IMR-90 (cell line): ENCODE data around the gene UGT1A1. TPM values are rescaled to one million over a fixed set of nuclear protein-coding genes. Genes with fewer than 3 reads are reported as not detected.

ENCODE experiments used
- ATAC-seq: fragments of 200-7000 bp; cut with Tn5 transposase; 2 replicates; pipeline ENCODE4 v1.9.1; 2020; ENCODE audit warnings: low read depth, mild to moderate bottlenecking, moderate library complexity
- BruUV-seq: library from RNA; stranded (reverse); fragments of 400-500 nt; replicated peaks from 2 replicates; lab custom pipeline; 2021; lab: Mats Ljungman, UMichigan
- CTCF ChIA-PET: fragments of 300-600 bp; formaldehyde crosslinking; extraction: SDS; loops from one replicate; lab custom pipeline; 2021; ENCODE audit warnings: antibody characterized with exemption; lab: Yijun Ruan, JAX
- POLR2A ChIA-PET: fragments of 300-600 bp; sonication (Branson Sonifier 250); formaldehyde crosslinking; loops from one replicate; lab custom pipeline; 2022; ENCODE audit warnings: antibody characterized with exemption; ENCODE audit not compliant: unreplicated experiment; lab: Charles Lee
- DNase-seq: peaks from one replicate; pipeline ENCODE4 v3.0.0; 2013
- H2AFZ ChIP-seq: replicated peaks from 2 replicates; pipeline ENCODE3; 2013; ENCODE audit warnings: low read length, mild to moderate bottlenecking; ENCODE audit not compliant: poor library complexity
- H2AK5ac ChIP-seq: 2 replicates; pipeline ENCODE4 v1.6.1; 2013; ENCODE audit warnings: low read depth, low read length, inconsistent platforms
- H2AK9ac ChIP-seq: replicated peaks from 2 replicates; pipeline ENCODE3; 2013; ENCODE audit warnings: mild to moderate bottlenecking, low read depth, low read length, moderate library complexity; ENCODE audit not compliant: poor library complexity
- H2BK120ac ChIP-seq: 2 replicates; pipeline ENCODE4 v1.6.1; 2013; ENCODE audit warnings: low read depth, low read length, inconsistent platforms
- H2BK15ac ChIP-seq: 3 replicates; pipeline ENCODE4 v1.6.1; 2013; ENCODE audit warnings: low read depth, low read length, inconsistent platforms
- H2BK20ac ChIP-seq: 2 replicates; pipeline ENCODE4 v1.6.1; 2013; ENCODE audit warnings: low read depth, mild to moderate bottlenecking, inconsistent platforms, low read length, moderate library complexity
- H2BK5ac ChIP-seq: 2 replicates; pipeline ENCODE4 v1.6.1; 2013; ENCODE audit warnings: mild to moderate bottlenecking, low read depth, low read length, inconsistent platforms; ENCODE audit not compliant: poor library complexity, severe bottlenecking
- H3K14ac ChIP-seq: replicated peaks from 2 replicates; pipeline ENCODE4 v1.6.1; 2013; ENCODE audit warnings: low read depth, low read length, inconsistent platforms
- H3K18ac ChIP-seq: 2 replicates; pipeline ENCODE4 v1.6.1; 2013; ENCODE audit warnings: low read depth, low read length, control low read depth
- H3K23ac ChIP-seq: 2 replicates; pipeline ENCODE4 v1.6.1; 2013; ENCODE audit warnings: low read depth, low read length, inconsistent platforms
- H3K27ac ChIP-seq: 2 replicates; pipeline ENCODE4 v1.5.1; 2013; ENCODE audit warnings: mild to moderate bottlenecking, control low read depth, low read length; ENCODE audit not compliant: insufficient read depth
- H3K27me3 ChIP-seq: 2 replicates; pipeline ENCODE4 v1.6.1; 2013; ENCODE audit warnings: low read length; ENCODE audit not compliant: control insufficient read depth, insufficient read depth
- H3K36me3 ChIP-seq: 2 replicates; pipeline ENCODE4 v1.6.1; 2013; ENCODE audit warnings: low read length, mixed read lengths; ENCODE audit not compliant: control insufficient read depth, insufficient read depth
- H3K4ac ChIP-seq: 2 replicates; pipeline ENCODE4 v1.6.1; 2013; ENCODE audit warnings: low read depth, low read length, inconsistent platforms
- H3K4me1 ChIP-seq: 2 replicates; pipeline ENCODE4 v1.6.1; 2013; ENCODE audit warnings: low read length, mixed read lengths; ENCODE audit not compliant: control insufficient read depth, insufficient read depth
- H3K4me2 ChIP-seq: 2 replicates; pipeline ENCODE4 v1.6.1; 2013; ENCODE audit warnings: low read depth, mild to moderate bottlenecking, control low read depth, low read length, moderate library complexity
- H3K4me3 ChIP-seq: 2 replicates; pipeline ENCODE4 v1.5.1; 2013; ENCODE audit warnings: low read depth, mild to moderate bottlenecking, control low read depth, low read length, moderate library complexity; ENCODE audit not compliant: insufficient read depth
- H3K56ac ChIP-seq: 2 replicates; pipeline ENCODE4 v1.6.1; 2013; ENCODE audit warnings: low read length, inconsistent platforms; ENCODE audit not compliant: insufficient read depth; ENCODE audit errors: extremely low read depth
- H3K79me1 ChIP-seq, 2 experiments: 2 replicates each; pipeline ENCODE4 v1.6.1; 2013; ENCODE audit warnings: low read length in 2 of 2, inconsistent platforms in 1 of 2, low read depth in 1 of 2
- H3K9ac ChIP-seq: 2 replicates; pipeline ENCODE4 v1.6.1; 2013; ENCODE audit warnings: low read depth, low read length, control low read depth
- H3K9me1 ChIP-seq: 2 replicates; pipeline ENCODE4 v1.6.1; 2013; ENCODE audit warnings: low read length, inconsistent platforms; ENCODE audit not compliant: insufficient read depth
- H3K9me3 ChIP-seq: 2 replicates; pipeline ENCODE4 v1.6.1; 2013; ENCODE audit warnings: low read length; ENCODE audit not compliant: control insufficient read depth, insufficient read depth
- H4K20me1 ChIP-seq: 2 replicates; pipeline ENCODE4 v1.6.1; 2013; ENCODE audit warnings: low read length, inconsistent platforms; ENCODE audit not compliant: insufficient read depth
- H4K5ac ChIP-seq: 2 replicates; pipeline ENCODE4 v1.6.1; 2013; ENCODE audit warnings: mild to moderate bottlenecking, low read depth, low read length, control low read depth
- H4K8ac ChIP-seq, 2 experiments: 2 replicates each; pipeline ENCODE4 v1.6.1; 2013; ENCODE audit warnings: low read depth in 2 of 2, low read length in 2 of 2, control low read depth in 1 of 2, inconsistent platforms in 1 of 2
- H4K91ac ChIP-seq: 2 replicates; pipeline ENCODE4 v1.6.1; 2013; ENCODE audit warnings: low read depth, low read length, inconsistent platforms; ENCODE audit not compliant: insufficient read depth
- BHLHE40 ChIP-seq: fragments of 150-350 bp; IDR thresholded peaks from 2 replicates; pipeline ENCODE4 v1.6.1; 2016; ENCODE audit warnings: mild to moderate bottlenecking, low read depth, low read length
- CEBPB ChIP-seq: IDR thresholded peaks from 2 replicates; pipeline ENCODE4 v1.6.1; 2012; ENCODE audit warnings: low read depth, low read length, improper control_type of control experiment
- CHD1 ChIP-seq: IDR thresholded peaks from 2 replicates; pipeline ENCODE4 v1.6.1; 2012; ENCODE audit warnings: low read depth, low read length, improper control_type of control experiment
- FOS ChIP-seq: fragments of 150-350 bp; IDR thresholded peaks from 2 replicates; pipeline ENCODE4 v1.6.1; 2016; ENCODE audit warnings: low read depth, low read length
- MAFK ChIP-seq: IDR thresholded peaks from 2 replicates; pipeline ENCODE4 v1.6.1; 2012; ENCODE audit warnings: low read depth, low read length, improper control_type of control experiment
- MAZ ChIP-seq: IDR thresholded peaks from 2 replicates; pipeline ENCODE4 v1.6.1; 2012; ENCODE audit warnings: low read depth, mild to moderate bottlenecking, low read length, improper control_type of control experiment, moderate library complexity, borderline replicate concordance
- MXI1 ChIP-seq: IDR thresholded peaks from 2 replicates; pipeline ENCODE4 v1.6.1; 2012; ENCODE audit warnings: low read depth, mild to moderate bottlenecking, low read length, moderate library complexity, borderline replicate concordance
- NFE2L2 ChIP-seq: fragments of 150-350 bp; IDR thresholded peaks from 2 replicates; pipeline ENCODE4 v1.6.1; 2016; ENCODE audit warnings: low read depth, mild to moderate bottlenecking, low read length
- RAD21 ChIP-seq: IDR thresholded peaks from 2 replicates; pipeline ENCODE4 v1.6.1; 2012; ENCODE audit warnings: low read length, improper control_type of control experiment
- RFX5 ChIP-seq: IDR thresholded peaks from 2 replicates; pipeline ENCODE4 v1.8.0; 2012; ENCODE audit warnings: low read depth, mild to moderate bottlenecking, low read length, moderate library complexity
- WGBS, 2 experiments: methylation state at CpG; one replicate each; pipeline versions ENCODE4 v1.1.5 to v1.1.7; 2013; ENCODE audit warnings: missing lambda C conversion rate in 2 of 2; ENCODE audit not compliant: insufficient read length in 1 of 2; ENCODE audit errors: extremely low coverage in 2 of 2; 5-methylcytosine and 5-hydroxymethylcytosine counted together
- dilution Hi-C: fragments of 300-500 bp; cut with HindIII; formaldehyde crosslinking; loops from one replicate; pipeline ENCODE4 v1.14.3; 2018; ENCODE audit warnings: low sequenced_read_pairs; ENCODE audit not compliant: unreplicated experiment
- in situ Hi-C: fragments of 300-500 bp; cut with MboI; formaldehyde crosslinking; loops from 3 replicates; pipeline ENCODE4 v1.14.3; 2019; ENCODE audit warnings: low sequenced_read_pairs, inconsistent platforms, mixed read lengths
- intact Hi-C: fragments of 100-400 bp; cut with micrococcal nuclease; formaldehyde crosslinking; loops from 2 replicates; pipeline ENCODE4 v1.10.0; 2022
- polyA plus RNA-seq, 3 experiments: library from polyadenylated mRNA; depleted of rRNA; stranded (reverse); fragments of >200 nt; gene quantifications; 2 replicates each; pipeline ENCODE4 v1.2.3, GENCODE V29; 2012; ENCODE audit warnings: low replicate concordance in 1 of 3
- total RNA-seq: library from RNA; depleted of rRNA; stranded (reverse); fragments of >200 nt; gene quantifications from 2 replicates; pipeline ENCODE4 v1.2.3, GENCODE V29; 2012
- TF ChIP-seq, protein P1 (sequence below): fragments of 150-350 bp; IDR thresholded peaks from 2 replicates; pipeline ENCODE4 v1.6.1; 2017; ENCODE audit warnings: mild to moderate bottlenecking, antibody characterized with exemption, low read length, low read depth
- TF ChIP-seq, protein P2 (sequence below): fragments of 150-350 bp; IDR thresholded peaks from 2 replicates; pipeline ENCODE4 v1.6.1; 2016; ENCODE audit warnings: low read depth, mild to moderate bottlenecking, low read length, moderate library complexity, borderline replicate concordance
- TF ChIP-seq, protein P3 (sequence below): conservative IDR thresholded peaks from 2 replicates; pipeline ENCODE4 v1.5.1; 2012; ENCODE audit warnings: mild to moderate bottlenecking, low read depth, low read length, improper control_type of control experiment

Gene UGT1A1
- total and polyA plus RNA-seq, 2 of the 4 experiments (the other 2 are of a cell fraction): not detected

DNA sequence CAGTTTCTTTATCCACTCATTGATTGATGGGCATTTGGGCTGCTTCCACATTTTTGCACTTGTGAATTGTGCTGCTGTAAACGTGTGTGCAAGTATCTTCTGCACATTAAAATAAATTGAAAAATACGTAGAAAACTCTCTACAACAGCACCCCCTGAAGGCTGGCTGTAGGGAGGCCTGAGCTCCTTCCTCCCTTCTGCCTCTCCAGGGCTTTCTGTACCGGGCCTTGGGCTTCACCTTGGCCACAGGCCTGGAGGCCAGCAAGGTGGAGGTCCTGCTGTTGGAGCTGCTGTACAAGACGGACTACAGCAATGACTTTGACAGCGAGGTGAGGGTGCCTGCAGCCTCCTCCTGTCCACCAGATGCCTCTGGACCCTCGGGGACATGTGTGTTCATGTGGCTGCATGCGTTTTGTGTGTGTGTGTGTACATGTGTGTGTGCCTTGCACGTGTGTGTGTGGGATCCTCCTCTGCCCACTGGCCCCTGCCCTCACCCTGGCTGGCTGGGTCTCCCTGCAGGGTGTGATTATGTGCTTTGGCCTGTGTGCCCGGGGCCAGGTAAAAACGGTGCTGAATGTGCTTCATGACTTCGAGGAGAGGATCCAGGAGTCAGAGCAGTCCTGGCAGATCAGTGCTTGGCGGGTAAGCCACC is 47.3 kb downstream of the UGT1A1 start:
- no peak overlapping the region for H3K18ac ChIP-seq
- no peak overlapping the region for H2BK120ac ChIP-seq
- H4K5ac ChIP-seq: no peak overlapping the region
- 35% methylated on average over 2 of the region's 12 CpGs; no CpG with 5 or more reads in 1 of the 2 experiments for WGBS, 2 experiments
- dilution Hi-C loops (no loop called here), in situ Hi-C loops (no loop called here), intact Hi-C loops (no loop called here)
- H4K91ac ChIP-seq: no peak overlapping the region
- ATAC-seq: no peak
- peaks cover 44% of the 10 kb centered on the region for H3K27me3 ChIP-seq
- H3K36me3 ChIP-seq: no peaks in the 10 kb centered on the region
- no peak for TF ChIP-seq RAD21
- TF ChIP-seq, protein P1, sequence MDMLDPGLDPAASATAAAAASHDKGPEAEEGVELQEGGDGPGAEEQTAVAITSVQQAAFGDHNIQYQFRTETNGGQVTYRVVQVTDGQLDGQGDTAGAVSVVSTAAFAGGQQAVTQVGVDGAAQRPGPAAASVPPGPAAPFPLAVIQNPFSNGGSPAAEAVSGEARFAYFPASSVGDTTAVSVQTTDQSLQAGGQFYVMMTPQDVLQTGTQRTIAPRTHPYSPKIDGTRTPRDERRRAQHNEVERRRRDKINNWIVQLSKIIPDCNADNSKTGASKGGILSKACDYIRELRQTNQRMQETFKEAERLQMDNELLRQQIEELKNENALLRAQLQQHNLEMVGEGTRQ: no peak
- no peak for TF ChIP-seq MAFK
- TF ChIP-seq RFX5: no peak
- TF ChIP-seq MAZ: no peak
- TF ChIP-seq, protein P2, sequence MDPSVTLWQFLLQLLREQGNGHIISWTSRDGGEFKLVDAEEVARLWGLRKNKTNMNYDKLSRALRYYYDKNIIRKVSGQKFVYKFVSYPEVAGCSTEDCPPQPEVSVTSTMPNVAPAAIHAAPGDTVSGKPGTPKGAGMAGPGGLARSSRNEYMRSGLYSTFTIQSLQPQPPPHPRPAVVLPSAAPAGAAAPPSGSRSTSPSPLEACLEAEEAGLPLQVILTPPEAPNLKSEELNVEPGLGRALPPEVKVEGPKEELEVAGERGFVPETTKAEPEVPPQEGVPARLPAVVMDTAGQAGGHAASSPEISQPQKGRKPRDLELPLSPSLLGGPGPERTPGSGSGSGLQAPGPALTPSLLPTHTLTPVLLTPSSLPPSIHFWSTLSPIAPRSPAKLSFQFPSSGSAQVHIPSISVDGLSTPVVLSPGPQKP: no peak
- TF ChIP-seq, protein P3, sequence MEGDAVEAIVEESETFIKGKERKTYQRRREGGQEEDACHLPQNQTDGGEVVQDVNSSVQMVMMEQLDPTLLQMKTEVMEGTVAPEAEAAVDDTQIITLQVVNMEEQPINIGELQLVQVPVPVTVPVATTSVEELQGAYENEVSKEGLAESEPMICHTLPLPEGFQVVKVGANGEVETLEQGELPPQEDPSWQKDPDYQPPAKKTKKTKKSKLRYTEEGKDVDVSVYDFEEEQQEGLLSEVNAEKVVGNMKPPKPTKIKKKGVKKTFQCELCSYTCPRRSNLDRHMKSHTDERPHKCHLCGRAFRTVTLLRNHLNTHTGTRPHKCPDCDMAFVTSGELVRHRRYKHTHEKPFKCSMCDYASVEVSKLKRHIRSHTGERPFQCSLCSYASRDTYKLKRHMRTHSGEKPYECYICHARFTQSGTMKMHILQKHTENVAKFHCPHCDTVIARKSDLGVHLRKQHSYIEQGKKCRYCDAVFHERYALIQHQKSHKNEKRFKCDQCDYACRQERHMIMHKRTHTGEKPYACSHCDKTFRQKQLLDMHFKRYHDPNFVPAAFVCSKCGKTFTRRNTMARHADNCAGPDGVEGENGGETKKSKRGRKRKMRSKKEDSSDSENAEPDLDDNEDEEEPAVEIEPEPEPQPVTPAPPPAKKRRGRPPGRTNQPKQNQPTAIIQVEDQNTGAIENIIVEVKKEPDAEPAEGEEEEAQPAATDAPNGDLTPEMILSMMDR: no peak
- no peak for TF ChIP-seq CHD1
- no peak for TF ChIP-seq FOS
- no peak for TF ChIP-seq NFE2L2
- no peak for TF ChIP-seq CEBPB
- TF ChIP-seq MXI1: no peak
- TF ChIP-seq BHLHE40: no peak
- POLR2A ChIA-PET: no interaction called here
- no peak for DNase-seq
- H2BK15ac ChIP-seq: no peak overlapping the region
- no peak overlapping the region for H3K27ac ChIP-seq
- no peaks in the 10 kb centered on the region for H4K20me1 ChIP-seq
- H3K79me1 ChIP-seq: no peaks in the 10 kb centered on the region
- H2AFZ ChIP-seq: no peak overlapping the region
- H3K4me2 ChIP-seq: no peak overlapping the region
- no peak overlapping the region for H2AK5ac ChIP-seq
- no peak overlapping the region for H4K8ac ChIP-seq
- no peak overlapping the region for H3K23ac ChIP-seq
- H3K9ac ChIP-seq: no peak overlapping the region
- no peak overlapping the region for H3K4ac ChIP-seq
- no peak overlapping the region for H3K4me3 ChIP-seq
- no peaks in the 10 kb centered on the region for H3K9me3 ChIP-seq
- H2BK5ac ChIP-seq: no peak overlapping the region
- H2BK20ac ChIP-seq: no peak overlapping the region
- BruUV-seq: no TSS peak
- H2AK9ac ChIP-seq: no peak overlapping the region
- H3K56ac ChIP-seq: no peak overlapping the region
- H3K9me1 ChIP-seq: no peaks in the 10 kb centered on the region
- no peaks in the 10 kb centered on the region for H3K4me1 ChIP-seq
- no peak overlapping the region for H3K14ac ChIP-seq
- CTCF ChIA-PET: no interaction called here
